B cell (primary cell): Measurements from ENCODE around the gene TCEANC2. TPM values are rescaled to one million over a fixed set of nuclear protein-coding genes. Genes with fewer than 3 reads are reported as not detected.

Experiments used
- ATAC-seq: fragments of 200-7000 bp; cut with Tn5 transposase; one replicate; pipeline ENCODE4 v1.10.0; 2021; ENCODE audit warnings: low read depth, mild to moderate bottlenecking, moderate number of reproducible peaks, moderate library complexity
- CTCF ChIA-PET: fragments of 350-600 bp; sonication (Branson Sonifier 250); formaldehyde crosslinking; loops from one replicate; lab custom pipeline; 2021; ENCODE audit warnings: antibody characterized with exemption, inconsistent platforms; lab: Charles Lee
- POLR2A ChIA-PET: fragments of 350-600 bp; sonication (Branson Sonifier 250); formaldehyde crosslinking; loops from one replicate; lab custom pipeline; 2021; ENCODE audit warnings: antibody characterized with exemption; lab: Charles Lee
- DNase-seq: peaks from one replicate; pipeline ENCODE4 v3.0.0; 2013
- H2AFZ ChIP-seq: 2 replicates; pipeline ENCODE4 v1.6.1; 2012; ENCODE audit warnings: mild to moderate bottlenecking, low read depth, low read length; ENCODE audit not compliant: insufficient read depth, poor library complexity, severe bottlenecking
- H3K27ac ChIP-seq, 2 donors: 1 replicate in 1 of 2; 2 replicates in 1 of 2; pipeline ENCODE4 v1.5.1; 2012 to 2013; ENCODE audit warnings: low read length in 2 of 2, mild to moderate bottlenecking in 2 of 2, moderate library complexity in 1 of 2
- H3K27me3 ChIP-seq, 4 experiments: fragments of 200-600 bp in 1 of 4; sonication (generic) in 1 of 4; replicated peaks in 1 of 4; 1 replicate in 2 of 4; 2 replicates in 2 of 4; pipeline versions ENCODE4 v1.6.1 to v1.7.0; 2013 to 2016; ENCODE audit warnings: low read length in 3 of 4, mild to moderate bottlenecking in 2 of 4, mixed read lengths in 1 of 4, moderate library complexity in 1 of 4; ENCODE audit not compliant: insufficient read depth in 4 of 4, control insufficient read depth in 3 of 4; ENCODE audit errors: control extremely low read depth in 1 of 4
- H3K36me3 ChIP-seq, 2 experiments: replicated peaks in 1 of 2; 1 replicate in 1 of 2; 2 replicates in 1 of 2; pipeline versions ENCODE4 v1.6.1 to v1.7.1; 2013; ENCODE audit warnings: low read length in 1 of 2; ENCODE audit not compliant: insufficient read depth in 2 of 2, control insufficient read depth in 1 of 2; ENCODE audit errors: control extremely low read depth in 1 of 2, extremely low read depth in 1 of 2
- H3K4me1 ChIP-seq, 2 donors: fragments of 200-600 bp in 1 of 2; sonication (generic) in 1 of 2; 1 replicate in 1 of 2; 2 replicates in 1 of 2; pipeline versions ENCODE4 v1.5.1 to v1.6.1; 2013 to 2017; ENCODE audit warnings: low read length in 2 of 2; ENCODE audit not compliant: control insufficient read depth in 2 of 2, insufficient read depth in 2 of 2
- H3K4me2 ChIP-seq: replicated peaks from 2 replicates; pipeline ENCODE3; 2012; ENCODE audit warnings: mild to moderate bottlenecking, low read depth, low read length; ENCODE audit not compliant: poor library complexity, severe bottlenecking
- H3K4me3 ChIP-seq, 5 experiments: fragments of 200-600 bp in 1 of 5; sonication (generic) in 1 of 5; 1 replicate in 3 of 5; 2 replicates in 2 of 5; pipeline versions ENCODE4 v1.5.1 to v1.7.0; 2011 to 2016; ENCODE audit warnings: low read length in 4 of 5, mild to moderate bottlenecking in 4 of 5, low read depth in 2 of 5, control low read depth in 1 of 5, moderate library complexity in 1 of 5; ENCODE audit not compliant: insufficient read depth in 1 of 5; ENCODE audit errors: control extremely low read depth in 1 of 5, extremely low read depth in 1 of 5
- H3K79me2 ChIP-seq: fragments of 200-600 bp; sonication (generic); one replicate; pipeline ENCODE4 v1.6.0; 2016; ENCODE audit warnings: low read length; ENCODE audit not compliant: control insufficient read depth, insufficient read depth
- H3K9ac ChIP-seq: fragments of 200-600 bp; sonication (generic); 2 replicates; pipeline ENCODE4 v1.6.1; 2017; ENCODE audit warnings: mild to moderate bottlenecking, low read length, moderate library complexity
- H3K9me3 ChIP-seq, 3 donors: one replicate each; pipeline versions ENCODE4 v1.6.1 to v1.7.1; 2013; ENCODE audit warnings: low read length in 2 of 3; ENCODE audit not compliant: control insufficient read depth in 2 of 3, insufficient read depth in 1 of 3; ENCODE audit errors: control extremely low read depth in 1 of 3
- H4K20me1 ChIP-seq: 2 replicates; pipeline ENCODE4 v1.6.0; 2012; ENCODE audit warnings: mild to moderate bottlenecking, low read length; ENCODE audit not compliant: insufficient read depth, control insufficient read depth, poor library complexity, severe bottlenecking
- H3K27ac Mint-ChIP-seq: one replicate; pipeline ENCODE4 v1.8.0; 2021; ENCODE audit warnings: mixed read lengths
- H3K27me3 Mint-ChIP-seq: one replicate; pipeline ENCODE4 v1.8.0; 2021; ENCODE audit warnings: mixed read lengths
- H3K4me1 Mint-ChIP-seq: one replicate; pipeline ENCODE4 v1.8.0; 2021; ENCODE audit warnings: mixed read lengths
- H3K4me3 Mint-ChIP-seq: one replicate; pipeline ENCODE4 v1.8.0; 2021; ENCODE audit warnings: mixed read lengths
- H3K9me3 Mint-ChIP-seq: one replicate; pipeline ENCODE4 v1.8.0; 2022; ENCODE audit warnings: mixed read lengths; ENCODE audit not compliant: insufficient read depth
- CTCF ChIP-seq: fragments of 200-600 bp; IDR thresholded peaks from one replicate; pipeline ENCODE4 v1.8.0; 2022; ENCODE audit warnings: antibody characterized with exemption, mild to moderate bottlenecking
- EZH2 ChIP-seq: IDR thresholded peaks from 2 replicates; pipeline ENCODE4 v1.6.1; 2012; ENCODE audit warnings: borderline replicate concordance, low read depth, mild to moderate bottlenecking, moderate library complexity, low read length; ENCODE audit not compliant: insufficient read depth, poor library complexity, severe bottlenecking
- WGBS: methylation state at CpG from one replicate; pipeline ENCODE4 v1.1.5; 2013; ENCODE audit warnings: missing lambda C conversion rate; ENCODE audit not compliant: insufficient coverage; 5-methylcytosine and 5-hydroxymethylcytosine counted together
- intact Hi-C: fragments of 100-400 bp; cut with micrococcal nuclease; formaldehyde crosslinking; loops from one replicate; pipeline ENCODE4 v1.10.0; 2022
- polyA plus RNA-seq: library from polyadenylated mRNA; depleted of rRNA; stranded (reverse); fragments of >200 nt; gene quantifications from 2 replicates; pipeline ENCODE4 v1.2.3, GENCODE V29; 2012
- total RNA-seq, 2 donors: library from RNA; stranded (reverse); fragments of 120-200 nt in 1 of 2; gene quantifications; 1 replicate in 1 of 2; 2 replicates in 1 of 2; pipeline versions ENCODE4 v1.2.3 to v1.2.4, GENCODE V29; 2013 to 2022

Gene TCEANC2
- total and polyA plus RNA-seq, 2 donors (not counting 1 experiment from before 2014, with no cell fraction given): 8.0 to 15.9 TPM

DNA sequence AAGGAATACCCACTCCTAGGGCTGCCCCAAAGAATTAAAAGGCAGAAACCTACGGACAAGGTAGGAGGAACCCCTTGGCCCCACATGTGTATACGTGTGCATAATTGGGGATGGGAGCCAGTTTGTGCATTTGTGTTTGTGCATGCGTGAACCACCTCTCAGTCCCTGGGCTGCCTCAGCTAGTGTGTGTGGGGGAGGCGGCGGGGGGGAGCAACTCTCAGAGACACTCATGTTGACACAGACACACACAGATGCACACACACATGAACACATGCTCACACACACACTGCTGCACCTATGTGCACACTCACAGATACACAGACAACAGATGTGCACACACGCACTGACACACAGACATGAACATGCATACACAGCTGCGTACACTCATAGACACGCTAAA is 40.5 kb upstream of the TCEANC2 start:
- Histone ChIP-seq H4K20me1 (no peaks in the 10 kb centered on the region), H3K9ac (no peak overlapping the region), H3K27ac (no peak overlapping the region), H3K9me3 (no peaks in the 10 kb centered on the region), H3K4me3 (no peak overlapping the region), H3K4me2 (no peak overlapping the region), H3K4me1 (no peaks in the 10 kb centered on the region), H2AFZ (no peak overlapping the region), H3K79me2 (no peaks in the 10 kb centered on the region), H3K36me3 (no peaks in the 10 kb centered on the region), H3K27me3 (peaks cover 0 to 3% (median 0%) of the 10 kb centered on the region in 4 experiments)
- Mint-ChIP-seq H3K9me3 (no peaks in the 10 kb centered on the region), H3K27ac (no peak overlapping the region), H3K4me1 (no peaks in the 10 kb centered on the region), H3K27me3 (peaks cover 39% of the 10 kb centered on the region), H3K4me3 (no peak overlapping the region)
- no peak for TF ChIP-seq CTCF
- no peak for TF ChIP-seq EZH2
- ATAC-seq: no peak
- ChIA-PET CTCF (no interaction called here), POLR2A (no interaction called here)
- no peak for DNase-seq
- intact Hi-C loops: no loop called here
- 87% methylated on average over 5 of the region's 8 CpGs for WGBS

DNA sequence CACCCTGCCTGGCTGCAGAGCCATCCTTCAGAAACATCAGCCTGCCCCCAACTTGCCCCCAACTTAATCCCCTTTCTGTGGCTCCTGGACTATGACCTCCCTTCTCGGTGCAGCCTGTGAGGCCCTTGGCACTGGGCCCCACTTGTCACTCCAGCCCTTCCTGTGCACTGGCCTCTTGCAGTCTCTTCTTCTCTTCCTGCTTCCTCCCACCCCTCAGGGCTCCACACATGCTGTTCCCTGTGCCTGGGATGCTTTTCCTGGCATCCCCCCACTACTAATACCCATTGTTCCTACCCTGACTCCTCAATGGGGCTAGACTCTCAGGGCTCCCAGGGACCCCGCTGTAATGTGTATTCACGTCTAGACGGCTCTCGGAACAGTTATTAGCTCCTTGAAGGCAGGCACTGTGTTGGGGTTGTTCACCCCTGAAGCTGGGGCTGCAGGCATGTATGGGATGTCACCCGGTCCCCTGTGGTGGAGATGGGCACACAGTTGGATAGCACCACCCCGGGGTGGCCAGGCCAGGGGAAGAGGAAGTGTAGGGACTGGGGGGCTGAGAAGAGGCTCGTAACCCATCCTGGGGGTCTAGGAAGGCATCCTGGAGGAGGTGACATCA is 39.9 kb upstream of the TCEANC2 start:
- no peak overlapping the region for H3K27ac Mint-ChIP-seq
- Histone ChIP-seq H3K36me3 (no peaks in the 10 kb centered on the region), H3K4me2 (no peak overlapping the region), H3K27me3 (peaks cover 0 to 3% (median 0%) of the 10 kb centered on the region in 4 experiments), H3K4me1 (no peaks in the 10 kb centered on the region), H3K9me3 (no peaks in the 10 kb centered on the region), H3K4me3 (no peak overlapping the region), H4K20me1 (no peaks in the 10 kb centered on the region), H3K9ac (no peak overlapping the region), H3K79me2 (no peaks in the 10 kb centered on the region), H3K27ac (no peak overlapping the region), H2AFZ (no peak overlapping the region)
- H3K4me1 Mint-ChIP-seq: no peaks in the 10 kb centered on the region
- H3K27me3 Mint-ChIP-seq: peaks cover 34% of the 10 kb centered on the region
- POLR2A ChIA-PET: no interaction called here
- H3K4me3 Mint-ChIP-seq: no peak overlapping the region
- intact Hi-C loops: no loop called here
- no peaks in the 10 kb centered on the region for H3K9me3 Mint-ChIP-seq
- CTCF ChIA-PET: no interaction called here
- DNase-seq (no peak), ATAC-seq (no peak)
- 83% methylated on average over 7 of the region's 8 CpGs for WGBS
- no peak for TF ChIP-seq CTCF
- no peak for TF ChIP-seq EZH2
